H1 (cell line): ENCODE data around the gene TEX38. TPM values are rescaled to one million over a fixed set of nuclear protein-coding genes. Genes with fewer than 3 reads are reported as not detected.

Experiments used
- CHD2 ChIP-seq: IDR thresholded peaks from 2 replicates; pipeline ENCODE4 v1.6.1; 2012; ENCODE audit warnings: low read length, improper control_type of control experiment
- polyA plus RNA-seq, 7 experiments: library from polyadenylated mRNA; depleted of rRNA in 3 of 7; stranded (reverse) in 5 of 7; unstranded in 2 of 7; fragments of >200 nt in 5 of 7; fragments of 200-250 nt in 2 of 7; gene quantifications; 1 replicate in 5 of 7; 2 replicates in 1 of 7; 4 replicates in 1 of 7; pipeline versions ENCODE4 v1.2.1 to v1.2.3, GENCODE V29; 2011 to 2013; ENCODE audit warnings: missing spikeins in 2 of 7, mixed read lengths in 2 of 7
- total RNA-seq: library from RNA; stranded (reverse); fragmentation: NEBNext Ultra II Directional; extraction: Animal tissue kit (Norgen Biotek cat#: 25700); gene quantifications from 2 replicates; pipeline ENCODE4 v1.2.1, GENCODE V29; 2021

The TEX38 gene
- total and polyA plus RNA-seq, 2 of the 8 experiments (the other 6 are each of a cell fraction or from before 2014, with no cell fraction given): 0.33 TPM; not detected in 1

GRCh38 chr1:46653405-46653958 lies 18.2 kb upstream of the TEX38 start (continued):
- no peak for TF ChIP-seq CHD2
